HL-60 (cell line): Measurements from ENCODE around the gene HECW1.

Source experiments
- DNase-seq, 2 experiments: peaks; one replicate each; pipeline ENCODE4 v3.0.0-alpha.2; 2010 to 2020; ENCODE audit warnings: low read depth in 1 of 2, low spot score in 1 of 2
- H3K27ac ChIP-seq: fragments of 250-450 bp; sonication (Bioruptor Pico); replicated peaks from 2 replicates; pipeline ENCODE4 v1.5.1; 2020; ENCODE audit warnings: mild to moderate bottlenecking, moderate library complexity
- H3K27me3 ChIP-seq: fragments of 250-450 bp; sonication (Bioruptor Pico); 2 replicates; pipeline ENCODE4 v1.5.1; 2021; ENCODE audit warnings: mild to moderate bottlenecking, moderate library complexity; ENCODE audit not compliant: insufficient read depth, poor library complexity, severe bottlenecking
- H3K4me3 ChIP-seq: replicated peaks from 2 replicates; pipeline ENCODE4 v1.5.1; 2011; ENCODE audit warnings: mild to moderate bottlenecking, control low read depth, low read length; ENCODE audit not compliant: insufficient read depth
- CTCF ChIP-seq: IDR thresholded peaks from one replicate; pipeline ENCODE4 v1.5.1; 2011; ENCODE audit warnings: low read length, control low read depth, inconsistent platforms; ENCODE audit not compliant: insufficient read depth
- GABPA ChIP-seq: IDR thresholded peaks from 2 replicates; pipeline ENCODE4 v1.6.1; 2012; ENCODE audit warnings: low read depth
- POLR2AphosphoS5 ChIP-seq: IDR thresholded peaks from 2 replicates; pipeline ENCODE4 v1.6.1; 2012; ENCODE audit warnings: low read depth
- SPI1 ChIP-seq: IDR thresholded peaks from 2 replicates; pipeline ENCODE4 v1.6.1; 2012; ENCODE audit warnings: low read depth, mild to moderate bottlenecking, borderline replicate concordance
- TF ChIP-seq, protein P1 (sequence below): IDR thresholded peaks from 2 replicates; pipeline ENCODE4 v1.6.1; 2012; ENCODE audit warnings: low read depth; ENCODE audit not compliant: insufficient replicate concordance

Gene HECW1

DNA sequence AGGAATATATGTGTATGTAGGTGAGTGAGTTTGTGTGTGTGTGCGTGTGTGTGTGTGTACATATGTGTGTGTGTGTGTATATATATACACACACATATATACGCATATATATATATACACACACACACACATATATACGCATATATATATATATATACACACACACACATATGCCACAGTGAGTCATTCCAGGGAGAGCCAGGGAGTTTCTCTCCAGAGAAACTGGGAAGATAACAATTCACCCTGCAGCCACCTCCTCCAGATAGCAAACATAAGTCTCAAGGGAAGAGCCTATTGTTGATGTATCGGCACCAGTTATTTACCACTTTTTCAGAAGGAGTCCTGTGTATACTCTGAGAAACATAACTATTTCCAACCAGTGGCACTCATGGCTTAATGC lies 368.1 kb downstream of the HECW1 start:
- no peak for DNase-seq
- H3K27me3 ChIP-seq: no peaks in the 10 kb centered on the region

DNA sequence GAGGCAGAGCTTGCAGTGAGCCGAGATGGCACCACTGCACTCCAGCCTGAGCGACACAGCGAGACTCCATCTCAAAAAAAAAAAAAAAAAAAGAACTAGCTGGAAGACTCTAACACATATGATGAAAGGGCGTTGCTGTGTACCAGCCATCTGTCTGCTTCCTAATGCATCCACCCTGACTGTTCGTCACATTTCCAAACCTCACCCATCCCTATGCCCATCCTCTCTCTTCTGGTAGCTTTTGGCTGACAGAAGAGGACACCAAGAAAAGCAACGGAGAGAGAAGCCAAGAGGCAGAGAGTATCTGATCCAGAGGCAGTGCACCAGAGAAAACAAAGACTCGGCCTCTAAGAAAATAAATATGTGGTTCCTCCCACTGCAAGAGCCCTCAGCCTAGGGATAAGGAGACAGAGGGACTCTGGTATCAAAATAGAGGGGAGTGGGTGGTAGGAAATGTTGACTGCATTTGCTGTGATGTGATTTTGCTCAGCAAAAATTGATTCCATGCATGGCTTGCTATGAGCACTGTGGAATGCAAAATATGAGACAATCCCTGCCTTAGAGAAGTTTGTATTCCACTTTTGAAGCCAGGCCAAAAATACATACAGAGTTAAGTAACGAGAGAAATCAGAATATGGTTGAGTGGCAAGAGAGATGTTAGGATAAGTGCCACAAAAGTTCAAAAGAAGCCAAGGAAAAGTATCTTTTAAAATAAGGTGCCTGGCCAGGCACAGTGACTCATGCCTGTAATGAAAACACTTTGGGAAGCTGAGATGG lies 369.6 kb downstream of the HECW1 start:
- DNase-seq: no peak
- TF ChIP-seq POLR2AphosphoS5: no peak
- no peak for TF ChIP-seq GABPA
- TF ChIP-seq CTCF: no peak
- TF ChIP-seq SPI1: no peak
- TF ChIP-seq, protein P1, sequence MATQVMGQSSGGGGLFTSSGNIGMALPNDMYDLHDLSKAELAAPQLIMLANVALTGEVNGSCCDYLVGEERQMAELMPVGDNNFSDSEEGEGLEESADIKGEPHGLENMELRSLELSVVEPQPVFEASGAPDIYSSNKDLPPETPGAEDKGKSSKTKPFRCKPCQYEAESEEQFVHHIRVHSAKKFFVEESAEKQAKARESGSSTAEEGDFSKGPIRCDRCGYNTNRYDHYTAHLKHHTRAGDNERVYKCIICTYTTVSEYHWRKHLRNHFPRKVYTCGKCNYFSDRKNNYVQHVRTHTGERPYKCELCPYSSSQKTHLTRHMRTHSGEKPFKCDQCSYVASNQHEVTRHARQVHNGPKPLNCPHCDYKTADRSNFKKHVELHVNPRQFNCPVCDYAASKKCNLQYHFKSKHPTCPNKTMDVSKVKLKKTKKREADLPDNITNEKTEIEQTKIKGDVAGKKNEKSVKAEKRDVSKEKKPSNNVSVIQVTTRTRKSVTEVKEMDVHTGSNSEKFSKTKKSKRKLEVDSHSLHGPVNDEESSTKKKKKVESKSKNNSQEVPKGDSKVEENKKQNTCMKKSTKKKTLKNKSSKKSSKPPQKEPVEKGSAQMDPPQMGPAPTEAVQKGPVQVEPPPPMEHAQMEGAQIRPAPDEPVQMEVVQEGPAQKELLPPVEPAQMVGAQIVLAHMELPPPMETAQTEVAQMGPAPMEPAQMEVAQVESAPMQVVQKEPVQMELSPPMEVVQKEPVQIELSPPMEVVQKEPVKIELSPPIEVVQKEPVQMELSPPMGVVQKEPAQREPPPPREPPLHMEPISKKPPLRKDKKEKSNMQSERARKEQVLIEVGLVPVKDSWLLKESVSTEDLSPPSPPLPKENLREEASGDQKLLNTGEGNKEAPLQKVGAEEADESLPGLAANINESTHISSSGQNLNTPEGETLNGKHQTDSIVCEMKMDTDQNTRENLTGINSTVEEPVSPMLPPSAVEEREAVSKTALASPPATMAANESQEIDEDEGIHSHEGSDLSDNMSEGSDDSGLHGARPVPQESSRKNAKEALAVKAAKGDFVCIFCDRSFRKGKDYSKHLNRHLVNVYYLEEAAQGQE: no peak
- H3K4me3 ChIP-seq: no peak overlapping the region
- no peaks in the 10 kb centered on the region for H3K27me3 ChIP-seq
- no peak overlapping the region for H3K27ac ChIP-seq

More for the DNA sequence above, 368.1 kb downstream of the HECW1 start:
- Histone ChIP-seq H3K27ac (no peak overlapping the region), H3K4me3 (no peak overlapping the region)
- TF ChIP-seq POLR2AphosphoS5 (no peak), SPI1 (no peak)
- TF ChIP-seq, protein P1: no peak

- TF ChIP-seq POLR2AphosphoS5: no peak
- TF ChIP-seq GABPA: no peak
- TF ChIP-seq SPI1: no peak
- TF ChIP-seq, protein P1: no peak
- no peak for TF ChIP-seq CTCF
- no peak overlapping the region for H3K27ac ChIP-seq
- no peaks in the 10 kb centered on the region for H3K27me3 ChIP-seq
- DNase-seq: no peak
- no peak overlapping the region for H3K4me3 ChIP-seq
These were observed 370.3 kb downstream of the HECW1 start for GRCh38 chr7:43482679-43483252.
